HG03139 (cell line): ENCODE data around the gene UBE2F.

Experiments used
- ATAC-seq: cut with Tn5 transposase; IDR thresholded peaks from one replicate; pipeline ENCODE4 v1.9.1; 2021; ENCODE audit not compliant: unreplicated experiment

Gene UBE2F

DNA sequence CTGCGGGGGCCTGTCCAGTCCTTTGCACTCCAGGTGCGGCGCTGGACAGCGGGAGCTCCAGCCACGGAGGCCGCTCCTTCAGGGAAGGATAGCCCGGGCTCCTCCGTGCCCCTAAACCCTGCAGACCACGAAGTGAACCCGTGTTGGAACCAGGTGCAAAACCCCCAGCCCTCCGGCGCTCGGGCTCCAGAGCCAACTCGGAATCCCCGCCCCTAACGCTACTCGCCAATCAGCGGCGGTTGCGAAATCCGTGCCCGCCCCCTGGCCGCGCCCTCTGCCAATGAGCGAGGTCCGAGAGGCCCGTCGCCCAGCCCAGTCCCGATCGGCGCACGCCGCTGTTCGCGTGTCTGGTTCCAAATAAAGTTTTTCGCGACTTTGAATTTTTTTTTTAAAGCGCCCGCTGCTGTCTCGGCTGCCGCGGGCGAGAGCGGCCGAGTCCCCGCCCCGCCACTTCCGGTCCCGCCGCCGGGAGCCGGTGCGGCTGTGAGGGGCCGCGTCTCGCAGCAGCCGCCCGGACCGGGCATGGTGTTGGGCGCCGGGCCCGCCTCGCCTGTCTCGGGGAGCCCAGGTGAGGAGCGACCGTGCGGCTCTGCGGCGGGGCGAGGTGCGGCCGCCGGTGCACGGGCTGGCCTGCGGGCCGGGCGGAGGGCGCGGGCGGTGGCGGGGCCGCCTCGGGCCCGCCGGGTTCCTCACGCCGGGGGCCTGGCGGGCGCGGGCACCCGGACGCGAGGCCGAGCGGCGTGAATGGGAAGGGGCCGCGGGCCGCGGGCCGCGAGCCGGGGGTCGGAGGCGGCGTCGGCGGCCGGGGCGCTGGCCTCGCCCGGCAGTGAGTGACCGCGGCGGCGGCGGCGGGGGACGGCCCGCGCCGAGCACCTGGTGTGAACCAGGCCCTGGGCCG is at the start of gene UBE2F:
Gene UBE2F (plus strand): TSS at position 450 of the 898 bp plus-strand sequence. CDS start 6,094 bp downstream, outside the sequence.
- peak; percentile 90 for ATAC-seq

DNA sequence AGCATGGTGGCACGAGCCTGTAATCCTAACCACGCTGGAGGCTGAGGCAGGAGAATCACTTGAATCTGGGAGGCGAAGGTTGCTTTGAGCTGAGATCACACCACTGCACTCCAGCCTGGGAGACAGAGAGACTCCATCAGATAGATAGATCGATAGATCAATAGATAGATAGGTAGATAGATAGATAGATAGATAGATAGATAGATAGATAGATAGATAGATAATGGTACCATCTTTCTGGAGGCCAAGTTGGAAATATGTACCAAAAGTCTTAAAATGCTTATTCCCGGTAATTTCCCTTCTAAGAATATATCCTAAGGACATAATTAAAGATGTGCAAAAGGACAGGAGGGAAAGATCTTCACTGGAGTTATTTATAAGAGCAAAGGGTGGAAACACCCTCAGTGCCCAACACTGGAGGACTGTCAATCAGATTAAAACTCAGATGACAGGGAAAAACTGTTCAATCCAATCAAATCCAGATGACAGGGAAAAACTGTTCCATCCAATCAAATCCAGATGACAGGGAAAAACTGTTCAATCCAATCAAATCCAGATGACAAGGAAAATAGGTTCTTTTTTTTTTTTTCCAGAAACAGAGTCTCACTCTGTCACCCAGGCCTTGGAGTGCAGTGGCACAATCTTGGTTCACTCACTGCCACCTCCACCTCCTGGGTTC is 49.0 kb upstream of the UBE2F start:
- no peak for ATAC-seq

DNA sequence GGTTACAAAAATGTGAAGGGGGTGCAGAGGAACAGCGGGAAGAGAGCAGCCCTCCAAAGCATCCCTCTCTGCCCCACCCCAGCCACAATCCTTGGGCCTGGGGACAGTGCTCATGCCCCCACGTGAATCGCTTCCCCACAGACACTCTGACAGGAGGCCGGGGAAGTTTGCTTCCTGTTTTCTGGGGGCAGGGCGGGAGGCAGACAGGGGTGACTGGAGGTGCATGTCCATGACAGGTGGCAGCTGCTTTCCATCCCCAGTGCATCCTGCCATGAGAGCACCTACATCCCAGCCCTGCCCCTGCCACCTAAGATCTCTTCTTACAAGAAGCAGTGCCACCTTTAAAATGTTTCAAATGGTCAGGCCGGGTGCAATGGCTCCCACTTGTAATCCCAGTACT is 47.2 kb upstream of the UBE2F start:
- no peak for ATAC-seq

DNA sequence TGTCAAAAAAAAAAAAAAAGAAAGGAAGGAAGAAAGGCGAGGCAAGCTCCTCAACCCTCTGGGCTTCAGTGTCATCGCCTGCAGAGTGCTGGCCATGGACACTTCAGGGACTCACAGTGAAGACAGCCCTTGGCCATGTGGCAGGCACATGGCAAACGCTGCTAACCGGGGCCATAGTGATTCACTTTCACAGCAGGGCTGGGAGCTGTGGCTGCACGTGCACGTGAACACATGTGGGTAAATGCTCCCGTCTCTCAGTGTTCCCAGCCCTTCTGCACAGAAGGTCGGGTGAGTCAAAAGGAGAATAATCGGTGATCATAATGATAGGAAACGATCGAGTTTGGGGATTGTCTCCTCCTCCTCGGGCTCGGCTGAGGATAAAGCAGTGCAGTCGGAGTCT is 46.1 kb upstream of the UBE2F start:
- ATAC-seq: no peak

GRCh38 chr2:237921967-237922492 is 44.8 kb upstream of the UBE2F start:
- no peak for ATAC-seq

DNA sequence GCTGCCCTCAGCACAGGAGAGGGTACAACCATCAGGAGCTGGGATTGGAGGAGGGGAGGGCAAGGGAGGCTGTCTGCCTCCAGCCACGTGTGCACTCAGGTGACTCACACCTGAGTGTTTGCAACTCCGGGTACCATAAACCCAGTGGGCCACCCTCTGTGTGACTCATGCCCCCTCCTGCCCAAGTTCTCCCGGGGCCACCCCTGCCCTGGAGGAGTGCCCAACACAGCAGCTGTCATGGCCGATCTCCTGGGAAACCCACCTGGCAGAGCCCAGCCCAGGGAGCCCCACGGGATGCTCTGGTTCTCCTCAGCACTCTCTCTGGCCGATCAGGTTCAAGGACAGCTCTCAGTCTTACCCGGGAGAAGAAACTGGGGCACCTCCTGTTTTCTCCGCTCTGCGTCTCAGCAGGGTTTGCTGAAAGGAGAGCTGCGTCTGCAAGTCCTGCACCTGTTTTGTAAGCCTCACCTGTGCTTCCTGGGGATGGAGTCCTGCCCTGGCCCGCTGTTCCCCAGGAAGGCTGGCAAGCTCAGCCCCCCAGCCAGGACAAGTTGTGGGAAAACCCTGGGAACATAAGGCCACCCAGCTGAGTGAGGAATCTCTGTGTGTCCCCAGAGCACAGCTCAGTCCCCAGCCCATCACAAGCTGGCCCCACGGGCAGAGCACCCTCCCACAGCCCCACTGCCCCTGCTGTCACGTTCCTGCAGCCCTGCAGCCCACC is 44.0 kb upstream of the UBE2F start:
- no peak for ATAC-seq

GRCh38 chr2:237923481-237924163 is 43.2 kb upstream of the UBE2F start:
- ATAC-seq: peak; percentile 77

DNA sequence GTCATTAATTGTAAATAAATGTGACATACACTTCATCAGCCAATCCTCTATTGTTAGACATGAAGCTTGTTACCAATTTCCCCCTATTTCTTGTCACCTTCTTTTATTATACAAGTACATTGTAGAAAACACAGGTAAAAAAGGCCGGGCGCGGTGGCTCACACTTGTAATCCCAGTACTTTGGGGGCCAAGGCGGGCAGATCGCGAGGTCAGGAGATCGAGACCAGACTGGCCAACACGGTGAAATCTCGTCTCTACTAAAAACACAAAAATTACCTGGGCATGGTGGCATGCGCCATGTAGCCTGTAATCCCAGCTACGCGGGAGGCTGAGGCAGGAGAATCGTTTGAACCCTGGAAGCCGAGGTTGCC is 42.7 kb upstream of the UBE2F start:
- no peak for ATAC-seq

- no peak for ATAC-seq
These were observed 39.7 kb upstream of the UBE2F start for GRCh38 chr2:237927135-237927534.

DNA sequence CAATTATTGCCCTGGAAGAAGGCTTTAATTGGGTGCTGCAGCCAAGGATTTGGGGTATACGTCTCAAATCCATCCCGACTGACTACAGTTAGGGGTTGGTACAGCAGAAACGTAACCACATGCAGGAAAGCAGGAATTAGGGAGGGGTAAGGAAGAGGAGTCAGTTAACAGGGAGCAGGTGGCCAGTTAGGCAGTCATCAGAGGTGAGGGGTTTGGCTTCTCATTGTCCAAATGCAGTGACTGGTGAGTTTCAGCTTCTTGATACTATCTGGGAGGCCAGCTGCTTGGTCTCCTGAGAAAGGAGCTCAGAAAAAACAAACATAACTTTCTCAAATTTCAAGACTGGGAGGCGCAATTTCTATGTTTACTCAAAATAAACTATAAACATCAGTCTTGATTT is 38.8 kb upstream of the UBE2F start:
- ATAC-seq: no peak

DNA sequence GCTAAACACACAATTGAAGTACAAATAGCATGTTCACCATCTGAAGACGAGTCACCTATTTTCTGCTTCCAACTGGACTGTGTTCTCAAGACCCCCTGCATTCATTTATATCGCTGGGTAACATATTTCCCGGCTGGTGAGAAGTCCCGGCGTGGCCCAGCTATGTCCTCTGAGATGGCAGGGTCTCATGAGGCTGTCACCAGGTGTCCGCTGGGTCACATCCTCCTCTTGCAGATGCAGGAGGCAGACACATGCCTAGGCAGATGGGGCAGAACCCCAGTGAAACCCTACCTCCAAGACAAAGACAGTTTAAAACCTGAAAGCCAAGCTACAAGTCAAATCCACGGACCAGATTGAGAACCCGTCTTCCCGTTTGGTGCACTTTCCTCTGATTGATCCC is 36.8 kb upstream of the UBE2F start:
- no peak for ATAC-seq

DNA sequence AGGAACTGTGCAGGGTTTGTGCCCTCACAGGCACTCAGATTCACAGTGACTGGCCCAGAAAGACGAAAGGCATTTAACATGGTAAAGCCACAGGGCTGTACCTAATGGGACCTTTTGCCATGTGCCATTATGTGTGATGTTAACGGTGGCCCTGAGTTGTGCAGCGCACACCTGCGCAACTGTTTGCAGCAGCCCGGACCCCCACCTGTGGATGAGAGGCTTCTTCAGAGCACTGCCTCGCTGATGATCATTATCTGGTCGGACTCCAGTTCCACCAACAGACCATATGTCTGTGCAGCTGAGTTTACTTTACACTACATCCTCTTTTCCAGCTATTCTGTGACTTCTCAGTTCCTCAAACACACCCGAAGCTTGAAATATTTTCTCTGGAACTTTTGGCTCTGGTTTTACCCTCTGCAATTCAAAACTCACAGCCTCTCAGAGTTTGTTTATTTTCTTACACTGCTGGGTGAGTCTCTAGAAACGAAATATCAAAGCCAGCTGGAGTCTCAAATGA is 35.6 kb upstream of the UBE2F start:
- no peak for ATAC-seq

DNA sequence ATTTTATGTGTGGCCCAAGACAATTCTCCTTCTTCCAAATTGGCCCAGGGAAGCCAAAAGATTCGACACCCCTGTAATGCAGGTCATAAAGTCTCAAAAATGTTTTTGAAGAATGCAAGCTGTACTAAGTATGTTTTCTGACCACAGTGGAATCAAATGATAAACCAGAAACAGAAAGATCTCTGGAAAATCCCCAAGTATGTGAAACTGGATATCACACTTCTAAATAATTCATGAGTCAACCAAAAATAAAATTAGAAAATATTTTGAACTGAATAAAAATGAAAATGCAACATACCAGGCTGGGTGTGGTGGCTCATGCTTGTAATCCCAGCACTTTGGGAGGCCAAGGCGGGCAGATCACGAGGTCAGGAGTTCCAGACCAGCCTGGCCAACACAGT is 34.1 kb upstream of the UBE2F start:
- ATAC-seq: no peak

DNA sequence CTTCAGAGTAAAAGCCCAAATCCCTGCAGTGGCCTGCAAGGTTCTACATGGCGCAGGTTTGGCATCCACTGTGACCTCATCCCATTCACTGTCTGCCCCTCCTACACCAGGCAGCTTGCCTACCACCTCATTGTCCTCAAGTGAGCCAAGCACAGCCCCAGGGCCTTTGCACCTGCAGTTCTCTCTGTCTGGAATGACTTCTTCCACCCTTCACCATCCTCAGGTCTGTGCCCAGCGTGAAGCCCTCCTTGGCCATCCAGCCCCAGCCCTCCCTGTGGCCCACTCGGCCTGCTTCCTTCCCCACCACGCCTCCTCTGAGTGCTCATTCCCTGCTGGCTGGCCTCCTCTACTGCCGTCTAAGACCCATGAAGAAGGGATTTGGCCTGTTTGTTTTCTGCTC is 32.6 kb upstream of the UBE2F start:
- no peak for ATAC-seq

- ATAC-seq: no peak
These were observed 30.9 kb upstream of the UBE2F start for GRCh38 chr2:237935740-237936452.

GRCh38 chr2:237939251-237939650 is 27.6 kb upstream of the UBE2F start:
- ATAC-seq: no peak

- ATAC-seq: no peak
These were observed 26.0 kb upstream of the UBE2F start for GRCh38 chr2:237940828-237941227.

DNA sequence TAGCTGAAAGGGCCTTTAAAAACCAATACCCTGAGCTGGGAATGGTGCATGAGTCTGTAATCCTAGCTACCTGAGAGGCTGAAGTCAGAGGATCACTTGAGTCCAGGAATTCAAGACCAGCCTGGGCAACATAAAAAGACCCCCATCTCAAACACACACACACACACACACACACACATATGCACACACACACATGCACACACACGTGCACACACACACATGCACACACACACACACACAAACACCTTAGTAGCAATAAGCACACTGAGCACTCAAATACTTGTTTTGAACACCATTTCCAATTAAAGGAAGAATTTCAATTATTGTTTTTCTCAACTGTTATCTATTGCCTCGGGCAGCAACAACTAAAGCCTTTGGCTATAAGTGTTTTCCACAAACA is 25.6 kb upstream of the UBE2F start:
- no peak for ATAC-seq

DNA sequence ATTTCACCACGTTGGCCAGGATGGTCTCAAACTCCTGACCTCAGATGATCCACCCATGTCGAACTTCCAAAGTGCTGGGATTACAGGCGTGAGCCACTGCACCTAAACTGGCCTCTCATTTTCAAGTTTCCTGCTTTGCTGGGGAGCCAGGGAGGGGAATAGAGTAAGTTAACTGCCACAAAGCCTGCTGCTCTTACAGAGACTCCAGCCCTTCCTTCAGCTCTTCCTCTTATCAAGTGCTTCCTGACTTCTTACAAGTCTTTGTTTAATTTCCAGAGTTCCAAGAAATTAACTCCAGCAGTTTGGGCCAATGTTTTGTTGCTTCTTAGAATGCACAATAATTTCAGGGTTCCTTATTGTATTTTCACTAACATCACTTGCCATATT is 24.3 kb upstream of the UBE2F start:
- no peak for ATAC-seq
